CD4-positive, alpha-beta T cell treated with Interleukin-15 for 1 hour (primary cell): Measurements from ENCODE around the gene NANOS1.

Experiments
- DNase-seq: peaks from one replicate; pipeline ENCODE4 v3.0.0-alpha.2; 2020

Gene NANOS1

GRCh38 chr10:119029613-119030420, at the start of gene NANOS1:
TSS of gene NANOS1 (plus strand) at chr10:119029714. CDS start at chr10:119029802, 88 bp downstream.
- DNase-seq, result no peak

- DNase-seq, result no peak
These were observed 49.2 kb upstream of the NANOS1 start for GRCh38 chr10:118980135-118980865.

GRCh38 chr10:118980870-118981269, 48.6 kb upstream of the NANOS1 start:
- no peak for DNase-seq

- DNase-seq, result no peak
These were observed 47.6 kb upstream of the NANOS1 start for GRCh38 chr10:118981946-118982345.

- no peak for DNase-seq
These were observed 47.1 kb upstream of the NANOS1 start for GRCh38 chr10:118982366-118982765.

GRCh38 chr10:118983263-118983662, 46.3 kb upstream of the NANOS1 start:
- no peak for DNase-seq

GRCh38 chr10:118985576-118985975, 43.9 kb upstream of the NANOS1 start:
- DNase-seq, result no peak

GRCh38 chr10:118986815-118987790, 42.4 kb upstream of the NANOS1 start:
- DNase-seq, result no peak

GRCh38 chr10:118990326-118990725, 39.2 kb upstream of the NANOS1 start:
- no peak for DNase-seq

GRCh38 chr10:118992496-118992895, 37.0 kb upstream of the NANOS1 start:
- DNase-seq, result no peak

- no peak for DNase-seq
These were observed 36.3 kb upstream of the NANOS1 start for GRCh38 chr10:118993214-118993613.

GRCh38 chr10:118994321-118994720, 35.2 kb upstream of the NANOS1 start:
- no peak for DNase-seq

GRCh38 chr10:118995739-118996138, 33.8 kb upstream of the NANOS1 start:
- DNase-seq, result no peak

GRCh38 chr10:118997379-118997778, 32.1 kb upstream of the NANOS1 start:
- DNase-seq, result no peak

GRCh38 chr10:118998183-118998582, 31.3 kb upstream of the NANOS1 start:
- no peak for DNase-seq

- DNase-seq, result no peak
These were observed 27.6 kb upstream of the NANOS1 start for GRCh38 chr10:119001717-119002500.

GRCh38 chr10:119003572-119004289, 25.8 kb upstream of the NANOS1 start:
- no peak for DNase-seq

GRCh38 chr10:119005362-119006043, 24.0 kb upstream of the NANOS1 start:
- DNase-seq, result no peak

GRCh38 chr10:119006451-119007210, 22.9 kb upstream of the NANOS1 start:
- no peak for DNase-seq

- no peak for DNase-seq
These were observed 22.3 kb upstream of the NANOS1 start for GRCh38 chr10:119007211-119007574.
